ENCODE results near the gene ARHGAP44. TPM values are rescaled to one million over a fixed set of nuclear protein-coding genes. Genes with fewer than 3 reads are reported as not detected.

The ARHGAP44 gene
- total and polyA plus RNA-seq, 2 donors (not counting 3 experiments of a cell fraction or from before 2014, with no cell fraction given), result 0.11 to 0.42 TPM

DNA sequence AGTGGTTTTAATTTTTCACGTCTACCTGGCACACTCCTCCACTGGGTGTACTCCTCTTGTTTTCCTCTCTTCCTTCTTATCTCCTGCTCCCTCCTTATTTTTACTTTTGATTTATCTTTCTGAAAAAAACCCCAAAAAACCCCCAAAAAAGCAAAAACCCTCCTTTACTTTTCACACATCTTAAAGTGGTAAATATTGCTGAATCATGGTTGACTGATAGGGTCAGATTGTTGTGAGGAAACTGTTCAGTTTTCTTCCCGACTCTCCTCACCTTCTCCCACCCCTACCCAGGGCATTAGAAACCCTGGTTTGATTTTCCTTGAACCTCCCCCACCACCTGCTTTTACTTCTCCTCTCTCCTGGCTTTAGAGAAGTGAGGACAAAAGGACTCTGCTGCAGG is 25.4 kb downstream of the ARHGAP44 start:
- no peaks in the 10 kb centered on the region for H3K4me1 ChIP-seq (ENCODE audit: control insufficient read depth, extremely low read depth, insufficient read depth, low read length)
- H3K4me2 ChIP-seq (ENCODE audit: insufficient read depth, low read length), result no peak overlapping the region
- no peak overlapping the region for H3K27ac ChIP-seq (ENCODE audit: insufficient read depth, low read depth, low read length)
- no peaks in the 10 kb centered on the region for H3K9me1 ChIP-seq (replicated peaks; ENCODE audit: control insufficient read depth, extremely low read depth, insufficient read depth, low read length)
- H3K27me3 ChIP-seq (ENCODE audit: control insufficient read depth in 2 of 2, insufficient read depth in 2 of 2, low read length in 2 of 2), result no peaks in the 10 kb centered on the region
- FAIRE-seq, result no peak
- intact Hi-C loops (cut with micrococcal nuclease) (loop anchor here (1.0 kb wide), 1 partner anchor 49 kb away; no protein-coding TSS in a partner anchor), dilution Hi-C loops (cut with MboI; ENCODE audit: extremely low pct_ligation_motif_present, low sequenced_read_pairs) (no loop called here)
- no peaks in the 10 kb centered on the region for H3K79me2 ChIP-seq (ENCODE audit: control insufficient read depth, insufficient read depth, low read length)
- ChIA-PET POLR2A (no interaction called here), CTCF (no interaction called here)
- H3K36me3 ChIP-seq (ENCODE audit: control insufficient read depth in 2 of 2, extremely low read depth in 1 of 2, insufficient read depth in 2 of 2, low read length in 2 of 2), result no peaks in the 10 kb centered on the region
- no peaks in the 10 kb centered on the region for H4K20me1 ChIP-seq (replicated peaks; ENCODE audit: control insufficient read depth, extremely low read depth, insufficient read depth, low read length)
- H3K9me3 ChIP-seq (replicated peaks; ENCODE audit: control insufficient read depth, insufficient read depth, low read length), result no peaks in the 10 kb centered on the region
- BruUV-seq (replicated peaks), result no TSS peak
- H3K9ac ChIP-seq (replicated peaks; ENCODE audit: extremely low read depth, insufficient read depth, low read length), result no peak overlapping the region
- no peak overlapping the region for H3K4me3 ChIP-seq (replicated peaks in 1 of 3; ENCODE audit: insufficient read depth in 1 of 3, low read depth in 1 of 3, low read length in 3 of 3)
- TF ChIP-seq GATA2 (IDR thresholded peaks at IDR 0.05; ENCODE audit: insufficient read depth, insufficient read length, low read depth, low read length) (no peak), JUN (IDR thresholded peaks at IDR 0.05; ENCODE audit: borderline replicate concordance, insufficient read depth, insufficient read length, low read depth) (no peak), POLR2AphosphoS5 (IDR thresholded peaks at IDR 0.05; ENCODE audit: insufficient read depth, low read depth, low read length) (no peak), FOS (IDR thresholded peaks at IDR 0.05; ENCODE audit: borderline replicate concordance, insufficient read depth, low read length) (no peak), POLR2A (IDR thresholded peaks at IDR 0.05; ENCODE audit: low read depth, low read length) (no peak), EZH2 (IDR thresholded peaks at IDR 0.05; ENCODE audit: borderline replicate concordance, low read depth, low read length, severe bottlenecking) (no peak), MYC (IDR thresholded peaks at IDR 0.05; ENCODE audit: low read depth, low read length) (no peak)
- TF ChIP-seq, protein P1, sequence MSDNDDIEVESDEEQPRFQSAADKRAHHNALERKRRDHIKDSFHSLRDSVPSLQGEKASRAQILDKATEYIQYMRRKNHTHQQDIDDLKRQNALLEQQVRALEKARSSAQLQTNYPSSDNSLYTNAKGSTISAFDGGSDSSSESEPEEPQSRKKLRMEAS (IDR thresholded peaks at IDR 0.05; ENCODE audit: insufficient read depth, insufficient read length), result no peak
- TF ChIP-seq, protein P2, sequence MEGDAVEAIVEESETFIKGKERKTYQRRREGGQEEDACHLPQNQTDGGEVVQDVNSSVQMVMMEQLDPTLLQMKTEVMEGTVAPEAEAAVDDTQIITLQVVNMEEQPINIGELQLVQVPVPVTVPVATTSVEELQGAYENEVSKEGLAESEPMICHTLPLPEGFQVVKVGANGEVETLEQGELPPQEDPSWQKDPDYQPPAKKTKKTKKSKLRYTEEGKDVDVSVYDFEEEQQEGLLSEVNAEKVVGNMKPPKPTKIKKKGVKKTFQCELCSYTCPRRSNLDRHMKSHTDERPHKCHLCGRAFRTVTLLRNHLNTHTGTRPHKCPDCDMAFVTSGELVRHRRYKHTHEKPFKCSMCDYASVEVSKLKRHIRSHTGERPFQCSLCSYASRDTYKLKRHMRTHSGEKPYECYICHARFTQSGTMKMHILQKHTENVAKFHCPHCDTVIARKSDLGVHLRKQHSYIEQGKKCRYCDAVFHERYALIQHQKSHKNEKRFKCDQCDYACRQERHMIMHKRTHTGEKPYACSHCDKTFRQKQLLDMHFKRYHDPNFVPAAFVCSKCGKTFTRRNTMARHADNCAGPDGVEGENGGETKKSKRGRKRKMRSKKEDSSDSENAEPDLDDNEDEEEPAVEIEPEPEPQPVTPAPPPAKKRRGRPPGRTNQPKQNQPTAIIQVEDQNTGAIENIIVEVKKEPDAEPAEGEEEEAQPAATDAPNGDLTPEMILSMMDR (IDR thresholded peaks at IDR 0.05; ENCODE audit: extremely low read depth in 1 of 2, insufficient read depth in 1 of 2, low read depth in 1 of 2, low read length in 2 of 2), result no peak
- no peak overlapping the region for H2AFZ ChIP-seq (ENCODE audit: low read depth, low read length)
- DNase-seq (ENCODE audit: low read depth, low spot score), result no peak

All from endothelial cell of umbilical vein (primary cell).